ENCODE results near the gene IMPDH2.

IMPDH2 gene

DNA sequence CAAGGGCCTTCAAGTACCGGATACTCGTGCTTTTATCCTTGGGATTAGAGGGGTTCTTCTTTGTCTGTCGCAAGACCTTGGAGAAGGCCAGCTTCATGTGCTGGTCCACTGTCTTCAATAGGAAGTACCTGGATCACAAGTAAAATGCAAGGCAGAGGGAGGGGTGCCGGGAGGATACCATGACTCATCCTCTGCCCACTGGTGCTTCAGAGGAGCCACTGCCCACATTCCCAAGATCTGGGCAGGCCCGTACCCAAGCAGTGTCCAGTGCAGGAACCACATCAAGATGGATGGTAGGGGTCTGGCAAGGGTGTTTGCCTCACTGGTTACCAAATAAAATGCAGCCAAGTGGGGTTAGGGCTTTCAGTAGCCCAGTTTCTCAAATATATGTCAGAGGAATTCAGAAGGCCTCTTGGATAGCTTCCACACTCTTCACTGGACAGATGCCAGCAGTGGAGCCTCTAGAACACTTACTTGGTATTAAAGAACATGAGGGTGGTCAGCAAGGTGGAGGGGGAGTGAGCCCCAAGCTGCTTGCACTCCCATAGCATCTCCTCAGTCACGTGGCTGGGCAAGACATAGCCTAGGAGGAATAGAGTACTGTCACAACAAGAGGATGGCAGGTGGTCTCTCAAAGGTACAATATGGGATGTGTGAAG, 3.6 kb upstream of the IMPDH2 start:
- Histone ChIP-seq H3K27ac (no peak overlapping the region), H3K36me3 (ENCODE audit: control insufficient read depth, insufficient read depth, low read length) (no peaks in the 10 kb centered on the region), H3K4me2 (ENCODE audit: low read length) (no peak overlapping the region), H3K79me2 (peaks cover under 1% of the 10 kb centered on the region), H3K4me3 (ENCODE audit: low read depth, low read length) (no peak overlapping the region), H3K9ac (no peak overlapping the region), H3K27me3 (ENCODE audit: control insufficient read depth, insufficient read depth, low read length) (no peaks in the 10 kb centered on the region), H3K4me1 (peaks cover 11% of the 10 kb centered on the region), H3K9me3 (ENCODE audit: control insufficient read depth, low read length) (no peaks in the 10 kb centered on the region), H2AFZ (no peak overlapping the region)
- TF ChIP-seq CTCF (IDR thresholded peaks at IDR 0.05): no peak

- no peak for TF ChIP-seq CTCF (IDR thresholded peaks at IDR 0.05)
- peaks cover 11% of the 10 kb centered on the region for H3K4me1 ChIP-seq
- H3K4me2 ChIP-seq (ENCODE audit: low read length): no peak overlapping the region
- no peak overlapping the region for H3K4me3 ChIP-seq (ENCODE audit: low read depth, low read length)
- peaks cover 3% of the 10 kb centered on the region for H3K79me2 ChIP-seq
- H3K27ac ChIP-seq: no peak overlapping the region
- no peak overlapping the region for H2AFZ ChIP-seq
- no peaks in the 10 kb centered on the region for H3K9me3 ChIP-seq (ENCODE audit: control insufficient read depth, low read length)
- H3K36me3 ChIP-seq (ENCODE audit: control insufficient read depth, insufficient read depth, low read length): no peaks in the 10 kb centered on the region
- H3K27me3 ChIP-seq (ENCODE audit: control insufficient read depth, insufficient read depth, low read length): no peaks in the 10 kb centered on the region
- H3K9ac ChIP-seq: no peak overlapping the region
These were observed 1.1 kb upstream of the IMPDH2 start for GRCh38 chr3:49030321-49030720.

DNA sequence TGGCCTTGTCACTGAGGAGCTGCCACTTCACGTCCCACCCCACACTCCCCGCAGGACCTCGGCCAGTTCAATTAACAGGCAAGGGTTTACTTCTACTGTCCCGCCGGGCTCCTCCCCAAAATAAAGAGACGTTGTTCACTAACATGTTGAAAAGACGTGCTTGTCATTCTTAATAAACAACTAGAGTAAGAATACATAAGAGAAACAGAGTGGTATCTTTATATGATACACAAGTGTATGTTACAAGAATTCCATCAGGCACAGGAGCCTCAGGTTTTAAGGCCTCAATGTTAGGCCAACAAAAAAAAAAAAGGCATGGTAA, 326 bp upstream of the IMPDH2 start:
- Histone ChIP-seq H3K9me3 (ENCODE audit: control insufficient read depth, low read length) (no peaks in the 10 kb centered on the region), H2AFZ (peak overlapping the region; percentile 82), H3K4me2 (ENCODE audit: low read length) (peak overlapping the region; percentile 83), H3K79me2 (peaks cover 3% of the 10 kb centered on the region), H3K4me1 (peaks cover 11% of the 10 kb centered on the region), H3K27ac (peak overlapping the region; percentile 89), H3K4me3 (ENCODE audit: low read depth, low read length) (peak overlapping the region; percentile 78), H3K36me3 (ENCODE audit: control insufficient read depth, insufficient read depth, low read length) (no peaks in the 10 kb centered on the region), H3K9ac (no peak overlapping the region), H3K27me3 (ENCODE audit: control insufficient read depth, insufficient read depth, low read length) (no peaks in the 10 kb centered on the region)
- TF ChIP-seq CTCF (IDR thresholded peaks at IDR 0.05): no peak

DNA sequence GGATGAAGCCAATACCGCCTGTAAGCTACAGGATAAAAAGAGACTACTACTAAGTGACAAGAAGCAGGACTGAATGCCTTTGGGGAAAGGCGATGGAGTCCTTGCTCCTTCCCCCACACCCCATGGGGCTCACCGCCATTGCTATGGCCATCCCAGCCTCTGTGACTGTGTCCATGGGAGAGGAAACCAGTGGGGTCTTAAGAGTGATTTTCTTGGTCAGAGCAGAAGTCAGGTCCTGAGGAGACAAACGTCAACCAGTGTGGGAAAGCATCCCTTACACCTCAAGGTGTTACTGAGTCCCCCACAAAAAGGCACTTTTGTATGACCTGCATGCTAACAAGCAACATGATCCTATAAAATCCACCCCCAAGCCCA, 913 bp downstream of the IMPDH2 start:
- no peaks in the 10 kb centered on the region for H3K9me3 ChIP-seq (ENCODE audit: control insufficient read depth, low read length)
- no peak overlapping the region for H2AFZ ChIP-seq
- H3K4me3 ChIP-seq (ENCODE audit: low read depth, low read length): peak overlapping the region; percentile 78
- H3K4me1 ChIP-seq: peaks cover 11% of the 10 kb centered on the region
- H3K27ac ChIP-seq: peak overlapping the region; percentile 89
- peaks cover 3% of the 10 kb centered on the region for H3K79me2 ChIP-seq
- no peak for TF ChIP-seq CTCF (IDR thresholded peaks at IDR 0.05)
- H3K4me2 ChIP-seq (ENCODE audit: low read length): peak overlapping the region; percentile 83
- no peaks in the 10 kb centered on the region for H3K27me3 ChIP-seq (ENCODE audit: control insufficient read depth, insufficient read depth, low read length)
- no peaks in the 10 kb centered on the region for H3K36me3 ChIP-seq (ENCODE audit: control insufficient read depth, insufficient read depth, low read length)
- H3K9ac ChIP-seq: no peak overlapping the region

DNA sequence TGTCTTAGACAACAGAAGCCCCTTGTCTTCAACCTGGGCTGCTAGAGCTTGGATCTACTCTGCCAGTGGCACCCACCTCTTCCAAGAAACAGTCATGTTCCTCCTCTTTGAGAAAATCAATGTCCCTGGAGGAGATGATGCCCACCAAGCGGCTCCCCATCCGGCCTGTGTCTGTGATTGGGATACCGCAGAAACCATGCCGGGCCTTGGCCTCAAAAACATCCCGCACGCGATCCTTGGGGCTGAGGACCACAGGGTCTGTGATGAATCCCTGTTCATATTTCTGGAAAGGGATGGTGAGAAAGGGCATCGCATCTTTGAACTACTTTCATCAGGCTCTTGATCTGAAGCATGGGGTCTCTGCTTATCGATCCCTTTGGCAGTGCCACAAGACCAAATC, 1.6 kb downstream of the IMPDH2 start:
- Histone ChIP-seq H3K27ac (no peak overlapping the region), H3K4me2 (ENCODE audit: low read length) (no peak overlapping the region), H3K9me3 (ENCODE audit: control insufficient read depth, low read length) (no peaks in the 10 kb centered on the region), H3K36me3 (ENCODE audit: control insufficient read depth, insufficient read depth, low read length) (no peaks in the 10 kb centered on the region), H3K79me2 (peaks cover 3% of the 10 kb centered on the region), H2AFZ (no peak overlapping the region), H3K4me1 (peaks cover 11% of the 10 kb centered on the region), H3K27me3 (ENCODE audit: control insufficient read depth, insufficient read depth, low read length) (no peaks in the 10 kb centered on the region), H3K9ac (no peak overlapping the region), H3K4me3 (ENCODE audit: low read depth, low read length) (no peak overlapping the region)
- no peak for TF ChIP-seq CTCF (IDR thresholded peaks at IDR 0.05)

Measured in parathyroid adenoma (tissue), 2 donors.